Bone marrow (tissue), 2 donors: Measurements from ENCODE around the gene NDOR1.

ENCODE experiments used
- DNase-seq, 2 donors: peaks; one replicate each; lab custom pipeline; 2025; lab: John Stamatoyannopoulos, UW

Gene NDOR1

GRCh38 chr9:137262909-137263285 lies 57.4 kb downstream of the NDOR1 start:
- DNase-seq, result no peak

GRCh38 chr9:137263506-137263905 lies 58.0 kb downstream of the NDOR1 start:
- no peak for DNase-seq

GRCh38 chr9:137264067-137264466 lies 58.6 kb downstream of the NDOR1 start:
- no peak for DNase-seq

GRCh38 chr9:137265496-137266161 lies 60.1 kb downstream of the NDOR1 start:
- DNase-seq, result no peak

GRCh38 chr9:137266162-137266527 lies 60.6 kb downstream of the NDOR1 start:
- DNase-seq, result no peak
